Aorta (tissue), 5 donors: Measurements from ENCODE around the gene VPS37B. TPM values are rescaled to one million over a fixed set of nuclear protein-coding genes. Genes with fewer than 3 reads are reported as not detected.

ENCODE experiments used
- ATAC-seq: fragments of 200-7000 bp; cut with Tn5 transposase; one replicate; pipeline ENCODE4 v1.9.1; 2022; ENCODE audit warnings: moderate library complexity; ENCODE audit not compliant: low FRiP score
- DNase-seq, 2 donors: peaks; one replicate each; pipeline ENCODE4 v3.0.0-alpha.2; 2020
- H3K27ac ChIP-seq, 2 donors: one replicate each; pipeline ENCODE4 v1.5.1; 2013; ENCODE audit warnings: low read length in 2 of 2, mild to moderate bottlenecking in 2 of 2, moderate library complexity in 2 of 2, control low read depth in 1 of 2, inconsistent platforms in 1 of 2, low read depth in 1 of 2
- H3K27me3 ChIP-seq, 2 donors: one replicate each; pipeline ENCODE4 v1.6.1; 2013; ENCODE audit warnings: control low read depth in 1 of 2, low read length in 1 of 2, mild to moderate bottlenecking in 1 of 2, moderate library complexity in 1 of 2; ENCODE audit not compliant: insufficient read depth in 2 of 2, control insufficient read depth in 1 of 2
- H3K36me3 ChIP-seq, 2 donors: one replicate each; pipeline ENCODE4 v1.6.1; 2013; ENCODE audit warnings: control low read depth in 1 of 2, low read length in 1 of 2, mild to moderate bottlenecking in 1 of 2; ENCODE audit not compliant: insufficient read depth in 2 of 2, control insufficient read depth in 1 of 2
- H3K4me1 ChIP-seq, 2 donors: one replicate each; pipeline ENCODE4 v1.6.1; 2013; ENCODE audit warnings: low read length in 2 of 2, control low read depth in 1 of 2, mild to moderate bottlenecking in 1 of 2, moderate library complexity in 1 of 2; ENCODE audit not compliant: insufficient read depth in 2 of 2, control insufficient read depth in 1 of 2
- H3K4me3 ChIP-seq, 2 donors: one replicate each; pipeline ENCODE4 v1.5.1; 2013; ENCODE audit warnings: low read length in 2 of 2, control low read depth in 1 of 2, mild to moderate bottlenecking in 1 of 2
- H3K9me3 ChIP-seq: one replicate; pipeline ENCODE4 v1.6.1; 2013; ENCODE audit warnings: mild to moderate bottlenecking, low read length; ENCODE audit not compliant: control insufficient read depth
- WGBS, 2 donors: extraction: QIAGEN DNeasy Blood & Tissue Kit; methylation state at CpG; one replicate each; pipeline ENCODE4 v1.1.7; 2013; 5-methylcytosine and 5-hydroxymethylcytosine counted together
- intact Hi-C, 2 donors: fragments of 100-400 bp; cut with DNase I; formaldehyde crosslinking; loops; one replicate each; pipeline versions ENCODE4 v1.14.2 to v1.15.0; 2022
- polyA plus RNA-seq, 2 donors: library from polyadenylated mRNA; stranded (reverse); fragments of 200-250 nt; gene quantifications; one replicate each; pipeline ENCODE4 v1.2.3, GENCODE V29; 2013
- total RNA-seq, 2 donors: library from RNA; stranded (reverse); fragmentation: NEBNext Ultra II Directional; extraction: Animal tissue kit (Norgen Biotek cat#: 25700); gene quantifications; one replicate each; pipeline ENCODE4 v1.2.1, GENCODE V29; 2021
- donor health status: healthy with polysubstance abuse.
- donor health status: Bipolar disorder and iron deficiency.
- donor health status: DM: no; HTN: no; CAD: no.
- donor health status: DM: no; HTN: no; CAD: no.
- donor health status: DM: yes; HTN: yes; CAD: no.

The VPS37B gene
- total and polyA plus RNA-seq, 4 donors: 7.4 to 36.4 (median 22.3) TPM

DNA sequence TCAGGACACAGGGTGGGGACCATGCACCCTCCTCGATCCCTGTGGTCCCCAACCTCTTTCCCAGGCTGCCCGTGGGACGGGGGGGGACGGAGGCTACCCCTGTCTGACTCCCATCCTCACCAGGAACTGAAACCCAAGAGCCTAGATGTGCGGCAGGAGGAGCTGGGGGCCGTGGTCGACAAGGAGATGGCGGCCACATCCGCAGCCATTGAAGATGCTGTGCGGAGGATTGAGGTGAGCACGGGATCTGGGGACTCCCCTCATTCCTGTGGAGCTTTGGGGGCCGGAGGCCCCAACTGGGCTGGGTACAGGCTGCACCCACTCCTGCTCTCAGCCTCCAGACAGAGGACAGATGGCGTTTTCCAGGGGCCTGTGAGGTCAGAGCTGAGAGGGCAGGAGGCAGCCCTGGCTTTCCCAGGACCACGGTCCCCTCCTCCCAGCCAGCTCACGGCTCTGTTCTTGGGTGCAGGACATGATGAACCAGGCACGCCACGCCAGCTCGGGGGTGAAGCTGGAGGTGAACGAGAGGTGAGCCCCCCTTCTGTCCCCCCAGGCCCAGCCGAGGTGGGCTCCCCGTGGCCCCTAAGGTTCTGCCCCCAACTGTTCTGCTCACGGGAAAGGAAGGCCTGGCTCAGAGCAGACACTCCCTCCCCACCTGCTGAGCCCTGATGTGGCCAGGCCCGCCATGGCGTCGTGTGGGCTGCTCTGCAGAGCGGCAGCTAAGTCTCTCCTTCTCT lies 36.5 kb downstream of the VPS37B start:
- 83 to 85% methylated on average over 24 to 26 of the region's 26 CpGs for WGBS, 2 donors
- no peak overlapping the region for H3K4me3 ChIP-seq
- H3K27ac ChIP-seq: no peak overlapping the region

DNA sequence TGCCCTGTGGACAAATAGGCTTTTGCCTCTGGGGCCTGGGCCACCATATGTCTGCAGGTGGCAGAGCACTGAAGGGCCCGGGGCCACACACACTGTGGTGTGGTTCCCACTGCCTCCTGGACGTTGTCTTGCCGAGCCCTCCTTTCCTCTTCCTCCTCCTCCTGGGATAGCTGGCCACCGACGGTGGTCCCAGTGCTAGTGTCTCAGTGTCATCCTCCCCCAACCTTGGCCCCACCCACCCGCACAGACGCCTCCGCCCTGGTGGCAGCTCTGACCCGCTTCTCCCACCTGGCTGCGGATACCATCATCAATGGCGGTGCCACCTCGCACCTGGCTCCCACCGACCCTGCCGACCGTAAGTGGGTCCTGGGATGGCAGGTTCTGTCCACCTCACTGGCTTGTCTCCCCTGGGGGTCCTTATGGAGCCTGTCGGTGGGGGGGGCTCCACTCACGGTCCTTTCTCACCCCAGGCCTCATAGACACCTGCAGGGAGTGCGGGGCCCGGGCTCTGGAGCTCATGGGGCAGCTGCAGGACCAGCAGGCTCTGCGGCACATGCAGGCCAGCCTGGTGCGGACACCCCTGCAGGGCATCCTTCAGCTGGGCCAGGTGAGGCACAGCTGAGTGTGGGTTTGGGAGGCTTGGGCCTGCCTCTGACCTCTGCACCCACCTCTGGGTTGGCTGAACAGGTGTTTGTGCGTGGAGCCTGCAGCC lies 37.2 kb downstream of the VPS37B start:
- intact Hi-C loops: no loop called here
- DNase-seq (peak in 1 of 2 donors; percentile 45), ATAC-seq (no peak)
- Histone ChIP-seq H3K36me3 (no peaks in the 10 kb centered on the region), H3K4me3 (no peak overlapping the region), H3K9me3 (no peaks in the 10 kb centered on the region), H3K27me3 (no peaks in the 10 kb centered on the region), H3K27ac (no peak overlapping the region), H3K4me1 (no peaks in the 10 kb centered on the region)
- WGBS, 2 donors: 87 to 89% methylated on average over 22 of the region's 22 CpGs

More for the DNA sequence above, 36.5 kb downstream of the VPS37B start:
- Histone ChIP-seq H3K36me3 (no peaks in the 10 kb centered on the region), H3K9me3 (no peaks in the 10 kb centered on the region), H3K27me3 (no peaks in the 10 kb centered on the region), H3K4me1 (no peaks in the 10 kb centered on the region)
- ATAC-seq (no peak), DNase-seq (peak; percentile 48 to 63)
- intact Hi-C loops: loop anchor here (1.0 to 10.0 kb wide), 4 partner anchors 67 to 375 kb away; partner anchors contain the start of genes MPHOSPH9 (in 1 of the 2) and MTRFR (in 1 of the 2)

- H3K27me3 ChIP-seq: no peaks in the 10 kb centered on the region
- peak in 1 of 2 donors; percentile 45 for DNase-seq
- H3K4me3 ChIP-seq: no peak overlapping the region
- no peak for ATAC-seq
- H3K36me3 ChIP-seq: no peaks in the 10 kb centered on the region
- 90 to 91% methylated on average over 14 of the region's 14 CpGs for WGBS, 2 donors
- H3K9me3 ChIP-seq: no peaks in the 10 kb centered on the region
- H3K4me1 ChIP-seq: no peaks in the 10 kb centered on the region
- H3K27ac ChIP-seq: no peak overlapping the region
- intact Hi-C loops: no loop called here
These were observed 37.8 kb downstream of the VPS37B start for GRCh38 chr12:122858171-122858570.

DNA sequence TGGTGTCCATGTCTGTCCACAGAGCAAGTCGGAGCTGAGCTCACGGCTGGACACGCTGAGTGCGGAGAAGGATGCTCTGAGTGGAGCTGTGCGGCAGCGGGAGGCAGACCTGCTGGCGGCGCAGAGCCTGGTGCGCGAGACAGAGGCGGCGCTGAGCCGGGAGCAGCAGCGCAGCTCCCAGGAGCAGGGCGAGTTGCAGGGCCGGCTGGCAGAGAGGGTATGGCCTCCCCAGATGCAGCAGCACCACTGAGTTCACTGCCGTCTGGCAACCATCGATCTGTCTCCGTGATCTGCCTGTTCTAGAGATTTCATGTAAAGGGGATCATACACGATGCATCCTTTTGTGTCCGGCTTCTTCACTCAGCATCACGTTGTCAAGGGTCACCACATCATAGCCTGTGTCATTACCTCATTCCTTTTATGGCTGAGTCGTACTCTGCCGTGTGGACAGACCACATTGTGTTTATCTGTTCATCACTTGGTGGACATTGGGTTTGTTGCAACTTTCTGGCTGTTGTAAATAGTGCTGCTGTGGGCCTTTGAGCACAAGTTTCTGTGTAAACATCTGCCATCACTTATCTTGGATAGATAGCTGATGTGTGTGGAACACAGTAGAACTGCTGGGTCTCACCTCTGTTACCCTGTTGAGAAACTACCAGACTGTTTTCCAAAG lies 38.8 kb downstream of the VPS37B start:
- intact Hi-C loops: no loop called here
- ATAC-seq: no peak
- WGBS, 2 donors: 93% methylated on average over 24 of the region's 24 CpGs
- Histone ChIP-seq H3K27me3 (no peaks in the 10 kb centered on the region), H3K4me3 (no peak overlapping the region), H3K27ac (no peak overlapping the region), H3K4me1 (no peaks in the 10 kb centered on the region), H3K36me3 (no peaks in the 10 kb centered on the region), H3K9me3 (no peaks in the 10 kb centered on the region)
- no peak for DNase-seq

- no peaks in the 10 kb centered on the region for H3K27me3 ChIP-seq
- no peaks in the 10 kb centered on the region for H3K36me3 ChIP-seq
- H3K9me3 ChIP-seq: no peaks in the 10 kb centered on the region
- H3K4me3 ChIP-seq: no peak overlapping the region
- WGBS, 2 donors: 93 to 95% methylated on average over 40 of the region's 40 CpGs
- no peaks in the 10 kb centered on the region for H3K4me1 ChIP-seq
- H3K27ac ChIP-seq: no peak overlapping the region
- no peak for ATAC-seq
- intact Hi-C loops: no loop called here
- no peak for DNase-seq
These were observed 39.7 kb downstream of the VPS37B start for GRCh38 chr12:122855928-122856831.

DNA sequence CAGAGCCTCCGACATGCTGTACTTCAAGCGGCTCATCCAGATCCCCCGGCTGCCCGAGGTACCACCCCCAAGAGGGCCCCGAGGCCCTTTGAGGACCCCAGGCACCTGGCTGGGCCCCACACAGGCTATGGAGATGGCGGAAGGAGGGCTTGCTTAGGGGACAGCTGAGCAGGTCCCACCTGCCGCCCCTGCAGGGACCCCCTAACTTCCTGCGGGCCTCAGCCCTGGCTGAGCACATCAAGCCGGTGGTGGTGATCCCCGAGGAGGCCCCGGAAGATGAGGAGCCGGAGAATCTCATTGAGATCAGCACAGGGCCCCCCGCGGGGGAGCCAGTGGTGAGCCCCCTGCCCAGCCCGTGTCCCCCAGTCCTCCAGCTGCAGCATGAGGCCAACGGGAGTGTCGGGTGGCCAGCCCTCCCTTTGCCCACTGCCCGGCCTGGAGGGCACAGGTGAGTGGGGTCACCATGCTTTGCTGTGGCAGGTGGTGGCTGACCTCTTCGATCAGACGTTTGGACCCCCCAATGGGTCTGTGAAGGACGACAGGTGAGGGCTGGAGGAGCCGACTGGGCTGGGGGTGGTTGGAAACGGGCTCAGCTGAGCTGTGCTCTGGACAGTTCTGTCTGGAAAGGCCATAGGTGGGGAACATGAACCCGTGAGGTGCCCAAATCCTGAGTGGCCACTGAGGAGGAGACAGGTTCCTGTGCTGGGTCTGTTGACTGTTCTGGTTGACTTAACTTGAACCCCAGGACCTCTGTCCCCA lies 40.7 kb downstream of the VPS37B start:
- H3K36me3 ChIP-seq: no peaks in the 10 kb centered on the region
- WGBS, 2 donors: 89 to 92% methylated on average over 24 of the region's 24 CpGs

DNA sequence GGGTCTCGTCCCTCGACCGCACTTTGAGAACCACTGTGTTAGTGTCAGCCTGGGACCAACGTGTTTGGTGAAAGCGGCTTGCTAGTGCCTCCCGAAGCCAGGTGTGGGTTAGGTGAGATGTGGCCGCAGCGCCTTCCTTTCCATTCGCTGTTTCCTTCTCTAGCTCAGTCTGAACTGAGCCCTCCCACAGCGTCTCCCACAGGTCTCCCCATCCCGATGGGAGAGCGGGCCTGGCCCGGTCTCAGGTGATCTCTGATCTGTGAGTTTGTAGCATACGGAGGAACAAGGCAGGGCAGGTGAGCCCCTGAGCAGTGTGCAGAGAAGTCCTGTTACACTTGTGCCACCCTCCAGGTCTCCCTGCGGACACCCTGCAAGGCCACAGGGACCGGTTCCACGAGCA lies 41.4 kb downstream of the VPS37B start:
- H3K36me3 ChIP-seq: no peaks in the 10 kb centered on the region
- H3K27me3 ChIP-seq: no peaks in the 10 kb centered on the region
- 95% methylated on average over 17 of the region's 17 CpGs for WGBS, 2 donors
- ATAC-seq (no peak), DNase-seq (no peak)
- no peaks in the 10 kb centered on the region for H3K4me1 ChIP-seq
- no peak overlapping the region for H3K27ac ChIP-seq
- no peaks in the 10 kb centered on the region for H3K9me3 ChIP-seq
- H3K4me3 ChIP-seq: no peak overlapping the region
- intact Hi-C loops: no loop called here

More for the DNA sequence above, 40.7 kb downstream of the VPS37B start:
- Histone ChIP-seq H3K4me3 (no peak overlapping the region), H3K4me1 (no peaks in the 10 kb centered on the region), H3K27ac (no peak overlapping the region), H3K27me3 (no peaks in the 10 kb centered on the region), H3K9me3 (no peaks in the 10 kb centered on the region)
- DNase-seq: no peak
- intact Hi-C loops: no loop called here
- no peak for ATAC-seq
